ENCODE measurements around the gene GK.
"Not testable (repeated sequence)": the region's sequence is repeated elsewhere in the genome, so short reads cannot be mapped to it uniquely, and the experiment has no call there.

Gene GK

GRCh38 chrX:30735839-30736238, 82.6 kb downstream of the GK start:
- no peak for DNase-seq (ENCODE audit: low read depth, low spot score)
- ChIA-PET CTCF (interaction anchor here (0.6 to 2.2 kb wide), 13 partner anchors 9 to 169 kb away, joined by 3 to 11 read pairs (median 3); no protein-coding TSS in a partner anchor), POLR2A (interaction anchor here (1.1 kb wide), 1 partner anchor 21 kb away, joined by 4 read pairs; no protein-coding TSS in a partner anchor)
- no peak overlapping the region for H3K4me3 ChIP-seq (ENCODE audit: low read depth, low read length)
- peak; percentile 53 for TF ChIP-seq CTCF (IDR thresholded peaks at IDR 0.05; ENCODE audit: insufficient read depth, low read length, missing control alignments)

- H3K4me3 ChIP-seq (ENCODE audit: low read depth, low read length), result no peak overlapping the region
- no peak for DNase-seq (ENCODE audit: low read depth, low spot score)
- no peak for TF ChIP-seq CTCF (IDR thresholded peaks at IDR 0.05; ENCODE audit: insufficient read depth, low read length, missing control alignments)
- CTCF ChIA-PET, result no interaction called here
- POLR2A ChIA-PET, result no interaction called here
Observed at GRCh38 chrX:30741545-30741944, 88.3 kb downstream of the GK start.

- DNase-seq (ENCODE audit: low read depth, low spot score), result no peak
- CTCF ChIA-PET, result no interaction called here
- TF ChIP-seq CTCF (IDR thresholded peaks at IDR 0.05; ENCODE audit: insufficient read depth, low read length, missing control alignments), result no peak
- POLR2A ChIA-PET, result no interaction called here
- H3K4me3 ChIP-seq (ENCODE audit: low read depth, low read length), result no peak overlapping the region
Observed at GRCh38 chrX:30748342-30748960, 95.2 kb downstream of the GK start.

- CTCF ChIA-PET, result no interaction called here
- no peak for TF ChIP-seq CTCF (IDR thresholded peaks at IDR 0.05; ENCODE audit: insufficient read depth, low read length, missing control alignments)
- no peak overlapping the region for H3K4me3 ChIP-seq (ENCODE audit: low read depth, low read length)
- DNase-seq (ENCODE audit: low read depth, low spot score), result no peak
- POLR2A ChIA-PET, result no interaction called here
Observed at GRCh38 chrX:30751497-30751896, 98.3 kb downstream of the GK start.

GRCh38 chrX:30762755-30763154, 109.5 kb downstream of the GK start:
- H3K4me3 ChIP-seq (ENCODE audit: low read depth, low read length), result no peak overlapping the region
- ChIA-PET CTCF (no interaction called here), POLR2A (no interaction called here)
- DNase-seq (ENCODE audit: low read depth, low spot score), result no peak
- TF ChIP-seq CTCF (IDR thresholded peaks at IDR 0.05; ENCODE audit: insufficient read depth, low read length, missing control alignments), result no peak

GRCh38 chrX:30773764-30774163, 120.5 kb downstream of the GK start:
- POLR2A ChIA-PET; CTCF ChIA-PET; H3K4me3 ChIP-seq (ENCODE audit: low read depth, low read length); DNase-seq (ENCODE audit: low read depth, low spot score): not testable (repeated sequence)

- H3K4me3 ChIP-seq (ENCODE audit: low read depth, low read length), result no peak overlapping the region
- POLR2A ChIA-PET, result no interaction called here
- no peak for DNase-seq (ENCODE audit: low read depth, low spot score)
- no peak for TF ChIP-seq CTCF (IDR thresholded peaks at IDR 0.05; ENCODE audit: insufficient read depth, low read length, missing control alignments)
- CTCF ChIA-PET, result no interaction called here
Observed at GRCh38 chrX:30777575-30777974, 124.4 kb downstream of the GK start.

Data from AG04449 (cell line).